Stimulated activated CD8-positive, alpha-beta memory T cell treated with anti-CD3 and anti-CD28 coated beads, Interleukin-4, amount 100 ng/mL, for 1 hour (primary cell): ENCODE results near the gene TLE1.
"Not testable (repeated sequence)": the region's sequence is repeated elsewhere in the genome, so short reads cannot be mapped to it uniquely, and the experiment has no call there.

Experiments used
- DNase-seq, 2 donors: peaks; one replicate each; pipeline ENCODE4 v3.0.0-alpha.2; 2020; ENCODE audit warnings: low read depth in 2 of 2, low spot score in 1 of 2

The TLE1 gene

DNA sequence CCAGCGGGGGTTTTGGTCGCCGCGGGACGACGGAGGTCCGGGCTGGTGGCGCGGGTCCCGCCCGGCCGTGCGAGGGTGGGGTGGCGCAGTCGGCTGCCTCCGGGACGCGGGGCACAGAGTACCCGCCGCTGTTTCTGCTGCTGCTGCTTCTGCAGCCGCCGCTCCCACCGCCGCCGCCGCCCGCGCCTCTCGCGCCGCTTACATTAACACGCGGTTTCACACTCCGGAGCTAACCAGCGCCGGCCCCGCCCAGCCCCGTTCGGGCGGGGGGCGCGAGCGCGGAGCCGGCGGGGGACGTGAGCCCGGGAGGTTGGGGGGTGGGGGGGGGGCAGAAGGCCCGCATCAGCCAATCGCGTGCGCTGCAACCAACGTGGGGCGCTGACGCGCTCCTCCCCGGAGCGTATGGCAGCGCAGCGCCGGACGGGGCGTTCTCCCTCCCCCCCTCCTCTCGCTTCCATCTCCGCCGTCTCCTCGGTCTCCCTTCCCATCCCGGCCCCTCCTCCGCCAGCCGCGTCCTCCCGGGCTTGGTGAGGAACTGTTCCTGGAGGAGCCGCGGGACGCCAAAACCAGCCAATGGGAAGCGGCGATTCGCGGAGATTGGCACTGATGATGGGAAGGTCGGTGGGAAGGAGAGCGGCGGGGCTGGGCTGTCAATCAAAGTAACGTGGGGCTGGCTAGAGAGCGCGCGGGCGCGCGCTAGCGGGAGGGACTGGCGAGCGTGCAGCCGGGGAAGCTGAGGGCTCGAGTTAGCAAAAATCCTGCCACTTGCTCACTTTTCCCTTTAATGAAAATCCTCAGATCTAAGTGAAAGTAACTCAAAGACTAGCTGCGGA is at the start of gene TLE1:
TLE1 (minus strand) TSS at position 205 of the 833 bp plus-strand sequence. CDS start 1,307 bp downstream, outside the sequence.
- DNase-seq, result peak; percentile 54 to 59

DNA sequence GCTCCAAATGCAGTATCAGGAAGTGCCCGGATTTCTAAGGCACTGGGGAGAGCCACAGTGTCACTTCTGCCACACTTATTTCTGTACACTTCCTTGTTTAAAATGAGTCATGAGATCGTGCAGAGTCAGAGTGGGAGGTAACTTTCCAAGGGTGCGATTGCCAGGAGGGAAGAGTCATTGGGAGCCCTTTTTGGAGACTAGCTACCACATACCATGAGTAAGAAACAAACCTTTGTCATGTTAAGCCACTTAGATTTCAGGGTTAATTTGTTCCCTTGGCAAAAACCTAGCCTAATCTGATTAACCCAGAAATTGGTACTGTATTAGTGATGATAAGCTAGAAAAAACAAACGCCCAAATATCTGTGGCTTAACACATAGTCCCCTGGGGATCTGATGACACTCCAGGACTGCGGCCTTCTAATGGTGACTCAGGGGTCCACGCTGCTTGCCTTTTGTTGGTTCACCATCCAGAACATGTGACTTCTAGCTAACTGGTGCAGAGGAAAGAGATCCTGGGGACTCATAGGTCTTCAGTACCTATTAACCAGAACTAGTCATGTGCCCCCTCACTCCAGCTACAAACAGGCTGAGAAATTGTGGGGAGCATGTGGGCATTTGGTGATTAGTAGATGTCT is 48.6 kb upstream of the TLE1 start:
- no peak for DNase-seq

GRCh38 chr9:81730498-81730897 is 41.2 kb upstream of the TLE1 start:
- DNase-seq, result not testable (repeated sequence)

DNA sequence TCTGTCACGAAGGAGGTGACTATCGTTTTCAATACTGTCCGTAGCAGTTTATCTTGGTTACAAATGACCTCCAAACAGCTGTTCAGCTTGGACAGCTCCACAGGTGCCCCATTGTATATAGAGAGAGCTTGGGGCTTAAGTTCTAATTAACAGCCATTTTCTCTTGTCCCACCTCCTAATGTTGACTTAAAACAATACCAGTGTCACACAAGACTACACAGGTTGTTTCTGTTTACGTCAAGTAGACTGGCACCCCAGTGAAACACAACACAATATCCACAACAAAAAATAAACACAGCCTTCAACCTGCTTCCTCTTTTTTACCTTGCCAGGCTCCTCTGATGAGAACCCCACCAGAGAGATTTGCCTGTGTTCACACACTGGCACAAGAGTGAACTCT is 39.8 kb upstream of the TLE1 start:
- no peak for DNase-seq

DNA sequence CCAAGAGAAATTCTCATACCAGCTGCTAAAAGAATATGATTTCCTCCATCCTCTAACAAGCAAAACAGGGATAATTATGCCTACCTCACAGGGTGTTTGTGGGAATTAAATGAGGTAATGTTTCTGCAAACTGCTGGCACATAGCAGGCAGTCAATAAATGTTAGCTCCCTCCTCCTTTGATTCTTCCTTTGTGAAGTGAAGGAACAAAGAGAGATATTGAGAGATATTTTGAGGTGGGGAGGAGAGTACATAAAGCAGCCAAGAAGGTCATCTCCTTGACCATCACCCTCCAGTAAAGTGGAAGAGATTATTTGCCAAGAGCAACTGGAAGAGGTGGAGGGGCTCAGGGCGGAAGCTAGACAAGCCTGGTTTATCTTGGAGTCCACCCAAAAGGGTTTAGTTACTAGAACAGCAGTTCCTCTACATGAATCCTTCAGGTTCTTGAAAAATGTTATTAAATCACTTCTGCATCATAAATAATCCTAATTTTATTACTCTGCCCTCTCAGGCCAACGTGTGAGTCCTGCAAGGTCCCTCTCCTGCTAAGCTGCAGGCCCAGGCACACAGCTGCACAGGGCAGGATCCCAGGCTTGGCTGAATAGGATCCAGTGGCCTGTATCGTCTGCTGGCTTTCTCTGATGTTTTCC is 35.0 kb upstream of the TLE1 start:
- DNase-seq, result no peak

GRCh38 chr9:81722277-81722676 is 32.9 kb upstream of the TLE1 start:
- no peak for DNase-seq

GRCh38 chr9:81720450-81721086 is 31.2 kb upstream of the TLE1 start:
- no peak for DNase-seq

DNA sequence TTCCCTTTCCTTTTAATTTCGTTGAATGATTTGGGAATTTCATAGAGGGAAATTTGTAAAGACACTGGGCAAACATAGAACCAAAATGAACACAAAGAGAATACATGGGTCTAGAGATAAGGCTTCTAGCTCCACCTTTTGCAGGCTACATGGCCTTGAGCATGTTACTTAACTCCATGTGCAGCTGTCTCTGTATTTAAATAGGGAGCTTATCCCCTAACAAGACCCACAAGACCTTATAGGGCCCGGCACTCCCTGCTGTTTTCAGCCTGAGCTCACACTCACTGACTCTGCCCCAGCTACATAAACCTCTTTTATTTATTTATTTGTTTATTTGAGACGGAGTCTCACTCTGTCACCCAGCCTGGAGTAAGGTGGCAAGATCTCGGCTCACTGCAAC is 30.6 kb upstream of the TLE1 start:
- no peak for DNase-seq

- DNase-seq, result no peak
Measured at GRCh38 chr9:81718244-81718643, 28.9 kb upstream of the TLE1 start.

GRCh38 chr9:81717747-81718077 is 28.4 kb upstream of the TLE1 start:
- DNase-seq, result no peak

DNA sequence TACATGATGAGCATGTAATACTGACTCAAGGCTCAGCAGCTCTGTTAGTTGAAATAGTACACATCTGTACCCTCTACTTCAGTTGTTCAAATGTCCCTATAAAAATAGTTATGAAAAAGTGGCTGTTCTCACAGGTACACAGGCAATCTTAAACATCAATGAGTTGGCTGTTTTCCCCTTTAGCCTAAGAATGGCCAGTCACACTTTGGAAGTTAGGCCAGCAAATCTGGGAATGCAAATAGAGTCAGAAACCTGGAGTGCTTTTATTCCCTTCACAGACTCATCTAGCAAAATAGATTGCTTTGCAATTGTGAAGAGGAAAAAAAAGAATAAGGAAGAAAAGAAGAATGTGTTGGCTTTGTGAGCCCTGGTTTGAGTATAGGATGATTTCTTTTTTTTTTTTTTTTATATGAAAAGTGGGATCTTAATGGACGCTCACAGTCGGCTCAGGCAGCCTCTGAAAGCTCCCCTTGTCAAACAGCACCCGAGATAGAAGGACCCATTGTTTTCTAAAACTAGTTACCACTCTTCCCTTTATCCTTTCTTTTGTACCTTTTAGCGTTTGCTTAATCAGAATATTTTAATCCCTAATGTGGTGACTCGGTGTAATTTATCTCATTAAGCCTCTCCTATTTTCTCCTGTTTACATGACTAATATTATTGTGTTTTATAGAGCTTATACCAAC is 27.9 kb upstream of the TLE1 start:
- no peak for DNase-seq

DNA sequence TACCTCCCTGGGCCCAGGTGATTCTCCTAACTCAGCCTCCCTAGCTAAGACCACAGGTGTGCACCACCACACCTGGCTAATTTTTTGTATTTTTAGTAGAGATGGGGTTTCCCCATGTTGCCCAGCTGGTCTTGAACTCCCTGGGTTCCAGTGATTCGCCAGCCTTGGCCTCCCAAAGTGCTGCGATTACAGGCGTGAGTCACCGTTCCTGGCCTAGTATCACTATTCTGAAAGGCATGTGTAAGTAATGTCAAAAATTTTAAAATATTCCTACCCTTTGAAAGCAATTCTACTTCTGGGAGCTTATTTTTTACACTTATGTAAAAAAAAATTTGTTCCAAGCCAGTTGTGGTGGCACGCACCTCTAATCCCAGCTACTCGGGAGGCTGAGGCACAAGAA is 27.1 kb upstream of the TLE1 start:
- no peak for DNase-seq

DNA sequence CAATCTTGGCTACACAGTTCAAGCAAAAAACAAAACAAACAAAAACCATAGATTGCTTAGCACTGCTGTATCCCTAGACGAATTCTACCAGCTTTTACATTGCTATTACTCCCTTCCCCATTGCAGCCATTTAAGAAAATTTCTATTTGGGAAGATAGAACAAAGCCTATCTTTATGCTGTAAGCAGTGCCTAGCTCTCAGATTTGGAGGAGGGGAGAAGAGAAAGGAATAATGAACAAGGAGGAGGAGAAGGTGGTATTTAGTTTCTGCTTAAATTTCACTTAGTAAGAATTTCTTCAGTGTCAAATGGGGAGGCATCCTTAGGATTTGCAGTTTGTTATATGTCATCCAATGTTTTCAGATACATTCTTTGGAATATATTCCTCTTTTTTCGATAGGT is 16.2 kb upstream of the TLE1 start:
- no peak for DNase-seq

GRCh38 chr9:81694541-81694940 is 5.2 kb upstream of the TLE1 start:
- DNase-seq, result no peak

- DNase-seq, result no peak
Measured at GRCh38 chr9:81693671-81694378, 4.5 kb upstream of the TLE1 start.

DNA sequence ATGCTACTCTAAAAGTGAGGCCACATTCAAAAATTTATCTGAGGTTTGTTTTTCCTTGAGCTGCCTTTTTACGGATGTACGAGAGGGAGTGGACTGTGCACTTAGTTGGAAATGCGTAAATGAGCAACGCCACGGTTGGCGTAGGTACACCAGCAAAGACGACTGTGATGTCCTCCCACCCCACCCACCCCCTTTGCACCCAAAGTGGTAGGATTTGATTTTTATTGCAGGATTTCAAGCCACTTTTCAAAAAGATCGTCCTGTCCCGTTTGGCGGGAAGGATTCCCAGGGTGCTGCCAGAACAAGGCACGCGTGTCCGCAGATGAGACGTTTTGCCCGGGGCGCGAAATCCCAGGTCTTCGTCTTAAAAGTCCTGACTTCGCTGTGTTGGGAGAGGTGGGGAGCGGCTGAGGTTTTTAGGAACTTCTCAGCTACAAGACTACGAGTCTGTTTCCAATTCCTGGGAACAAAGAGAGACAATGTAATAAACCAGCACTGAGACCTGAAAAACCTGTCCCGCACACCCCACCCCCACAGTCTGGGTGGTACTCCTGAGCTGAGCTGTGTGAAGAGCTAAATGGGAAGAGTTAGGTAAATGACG is 1.0 kb upstream of the TLE1 start:
- no peak for DNase-seq

GRCh38 chr9:81689093-81689342 is 329 bp downstream of the TLE1 start:
- not testable (repeated sequence) for DNase-seq

DNA sequence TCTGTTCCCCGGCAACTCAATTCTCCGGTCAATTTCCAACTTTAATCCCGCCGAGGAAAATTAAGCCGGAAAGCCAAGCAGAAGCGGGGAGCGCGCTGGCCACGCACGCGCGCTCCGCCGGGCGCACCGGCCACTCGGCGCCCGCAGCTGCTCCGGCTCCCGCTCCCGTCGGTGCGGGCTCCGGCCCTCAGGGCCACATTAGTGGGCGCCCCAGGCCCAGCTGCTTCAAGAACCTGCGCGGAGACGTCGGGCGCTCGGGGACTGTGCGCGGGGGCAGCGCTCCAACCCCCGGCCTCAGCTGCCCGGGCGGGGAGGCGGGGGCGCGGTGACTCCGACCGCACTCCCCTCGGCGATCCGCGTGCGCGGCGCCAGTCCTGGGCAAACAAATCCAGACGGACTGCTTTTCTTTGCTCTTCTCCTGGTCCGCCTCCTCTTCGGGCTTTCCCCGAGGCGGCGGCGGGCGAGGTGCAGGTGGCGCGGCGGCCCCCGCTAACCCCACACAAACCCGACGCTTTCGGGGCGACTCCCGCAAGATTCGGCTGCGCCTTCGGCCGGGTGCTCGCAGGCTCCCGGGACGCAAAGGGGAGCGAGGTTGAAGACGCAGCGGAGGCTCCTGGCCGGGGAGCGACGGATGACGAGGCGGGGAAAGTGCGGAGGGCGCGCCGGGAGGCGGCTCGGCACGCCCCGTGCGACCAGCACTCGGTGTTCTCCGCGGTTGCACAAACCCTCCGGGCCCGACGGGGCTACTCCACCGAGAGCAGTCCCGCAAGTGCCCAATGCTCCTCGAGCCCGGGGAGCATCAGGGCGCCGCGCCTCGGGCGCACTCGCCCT is 870 bp downstream of the TLE1 start:
- DNase-seq, result not testable (repeated sequence)

DNA sequence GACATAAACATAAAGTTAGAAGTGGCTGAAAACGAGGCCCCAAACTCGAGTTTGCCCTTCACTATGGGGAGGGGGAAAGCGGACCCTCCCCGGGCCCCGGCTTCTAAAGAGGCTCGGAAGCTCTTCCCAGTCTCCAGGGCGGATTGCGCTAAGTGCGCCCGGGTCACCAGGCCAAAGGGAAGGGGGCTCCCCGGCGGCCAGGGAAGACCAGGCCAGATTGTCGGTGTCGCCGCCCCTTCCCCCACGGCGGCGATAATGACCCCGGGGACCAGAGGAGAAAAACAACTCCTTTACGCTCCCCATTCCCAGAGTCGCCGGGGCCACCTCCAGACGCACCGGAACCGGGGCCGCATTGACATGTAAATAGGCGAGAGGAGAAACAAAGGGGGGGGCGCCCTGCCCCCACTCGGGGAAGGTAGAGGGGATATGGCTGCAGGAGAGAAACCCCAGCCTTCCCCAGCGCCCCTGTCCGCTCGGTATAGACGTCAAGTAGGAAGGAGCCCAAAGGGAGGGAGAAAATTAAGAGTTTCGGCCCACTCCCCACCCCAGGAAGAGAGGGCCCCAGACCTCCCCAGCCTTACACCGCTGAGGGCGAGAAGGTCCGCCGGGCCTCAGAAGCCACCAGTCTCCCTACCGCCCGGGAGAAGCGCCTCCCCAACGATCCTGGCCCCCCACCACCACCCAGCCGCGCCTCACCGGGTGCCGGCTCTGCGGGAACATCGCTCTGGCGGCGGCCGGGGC is 1.7 kb downstream of the TLE1 start:
- no peak for DNase-seq
